Psoas muscle (tissue), 8 donors: ENCODE results near the gene COLQ. TPM values are rescaled to one million over a fixed set of nuclear protein-coding genes. Genes with fewer than 3 reads are reported as not detected.

Experiments
- ATAC-seq, 4 donors: fragments of 200-7000 bp; cut with Tn5 transposase; one replicate each; pipeline ENCODE4 v1.9.1; 2020; ENCODE audit warnings: moderate library complexity in 3 of 4, mild to moderate bottlenecking in 2 of 4
- DNase-seq, 2 donors: peaks; one replicate each; pipeline ENCODE4 v3.0.0-alpha.2; 2020
- H3K27ac ChIP-seq: fragments of 200-600 bp; one replicate; pipeline ENCODE4 v1.8.0; 2022
- H3K27me3 ChIP-seq, 3 donors: fragments of 200-600 bp in 1 of 3; one replicate each; pipeline versions ENCODE4 v1.6.1 to v1.8.0; 2013 to 2022; ENCODE audit warnings: low read length in 2 of 3, mild to moderate bottlenecking in 2 of 3, moderate library complexity in 1 of 3; ENCODE audit not compliant: insufficient read depth in 3 of 3
- H3K36me3 ChIP-seq, 2 donors: fragments of 200-600 bp in 1 of 2; one replicate each; pipeline versions ENCODE4 v1.6.1 to v1.8.0; 2013 to 2022; ENCODE audit warnings: low read depth in 1 of 2, mild to moderate bottlenecking in 1 of 2, moderate library complexity in 1 of 2; ENCODE audit not compliant: insufficient read depth in 1 of 2
- H3K4me1 ChIP-seq: fragments of 200-600 bp; one replicate; pipeline ENCODE4 v1.8.0; 2022
- H3K4me3 ChIP-seq: fragments of 200-600 bp; one replicate; pipeline ENCODE4 v1.8.0; 2022; ENCODE audit warnings: mild to moderate bottlenecking
- H3K9me3 ChIP-seq: fragments of 200-600 bp; one replicate; pipeline ENCODE4 v1.8.0; 2022
- WGBS, 3 donors: extraction: QIAGEN DNeasy Blood & Tissue Kit; methylation state at CpG; one replicate each; pipeline versions ENCODE4 v1.1.6 to v1.1.7; 2013; 5-methylcytosine and 5-hydroxymethylcytosine counted together
- intact Hi-C, 2 donors: fragments of 100-400 bp; cut with DNase I; formaldehyde crosslinking; loops; one replicate each; pipeline versions ENCODE4 v1.11.0 to v1.14.2; 2022
- polyA plus RNA-seq, 3 donors: library from polyadenylated mRNA; stranded (reverse); fragments of 200-250 nt; gene quantifications; one replicate each; pipeline ENCODE4 v1.2.3, GENCODE V29; 2013
- total RNA-seq, 4 donors: library from RNA; stranded (reverse); fragmentation: NEBNext Ultra II Directional in 2 of 4; extraction: Animal tissue kit (Norgen Biotek cat#: 25700) in 2 of 4; gene quantifications; one replicate each; pipeline versions ENCODE4 v1.2.1 to v1.2.4, GENCODE V29; 2021 to 2023
- TF ChIP-seq, protein P1 (sequence below): fragments of 200-600 bp; IDR thresholded peaks from one replicate; pipeline ENCODE4 v1.8.0; 2022; ENCODE audit warnings: antibody characterized with exemption
- donor health status: healthy with polysubstance abuse.
- donor health status: DM: no; HTN: no; CAD: no; lungs with moderate emphysema.
- donor health status: Bipolar disorder and iron deficiency.
- donor health status: healthy.
- donor health status: DM: yes; HTN: yes; CAD: no.
- donor health status: DM: no; HTN: no; CAD: no.
- donor health status: DM: no; HTN: no; CAD: no.
- donor health status: DM: yes; HTN: yes; CAD: no.

The COLQ gene
- total and polyA plus RNA-seq, 7 donors: 4.6 to 18.2 (median 10.0) TPM

DNA sequence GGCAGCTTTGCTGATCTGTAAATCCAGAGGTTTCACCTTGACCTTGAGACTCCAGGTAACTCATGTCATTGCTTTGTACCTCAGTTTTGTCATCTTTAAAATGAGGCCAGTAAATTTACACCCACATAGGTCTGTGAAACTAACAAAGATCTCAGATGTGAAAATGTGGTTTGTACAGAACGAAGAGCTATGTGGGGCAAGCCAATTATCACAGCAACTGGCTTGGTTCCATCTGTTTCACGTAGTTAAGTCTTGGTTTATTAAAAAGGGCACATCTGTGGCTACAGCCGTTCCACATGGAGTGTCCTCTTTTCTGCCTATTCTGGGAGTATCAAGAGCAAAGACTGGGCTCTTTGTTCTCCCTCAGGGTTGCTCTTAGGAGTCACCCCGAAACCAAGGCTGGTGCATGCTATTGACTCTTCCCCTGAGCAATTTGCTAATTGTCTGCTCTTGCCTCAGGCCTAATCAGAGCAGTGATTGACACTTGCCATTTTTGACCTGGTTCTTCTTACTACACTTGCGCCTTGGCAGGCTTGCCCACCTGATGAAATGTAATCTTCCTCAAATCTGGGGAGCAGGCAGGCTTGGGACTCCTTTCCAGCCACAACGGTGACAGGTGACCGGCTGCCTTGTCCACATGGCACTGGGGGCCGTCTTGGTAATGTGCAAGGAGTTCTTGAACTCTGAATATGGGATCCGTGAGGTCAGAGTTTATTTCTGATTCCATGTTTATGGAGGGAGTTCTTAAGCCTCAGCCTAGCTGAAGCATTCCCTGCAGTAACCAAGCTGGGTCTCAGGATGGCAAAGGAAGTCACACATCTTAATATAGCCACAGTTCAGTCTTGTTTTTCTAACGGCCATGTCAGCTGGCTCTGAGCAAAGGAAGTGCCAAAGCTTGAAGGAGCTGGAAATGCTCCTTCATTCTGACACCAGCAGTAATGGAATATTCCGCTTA is 54.0 kb downstream of the COLQ start:
- peak; percentile 37 to 86 for DNase-seq
- no peak overlapping the region for H3K4me3 ChIP-seq
- H3K4me1 ChIP-seq: peaks cover 23% of the 10 kb centered on the region

DNA sequence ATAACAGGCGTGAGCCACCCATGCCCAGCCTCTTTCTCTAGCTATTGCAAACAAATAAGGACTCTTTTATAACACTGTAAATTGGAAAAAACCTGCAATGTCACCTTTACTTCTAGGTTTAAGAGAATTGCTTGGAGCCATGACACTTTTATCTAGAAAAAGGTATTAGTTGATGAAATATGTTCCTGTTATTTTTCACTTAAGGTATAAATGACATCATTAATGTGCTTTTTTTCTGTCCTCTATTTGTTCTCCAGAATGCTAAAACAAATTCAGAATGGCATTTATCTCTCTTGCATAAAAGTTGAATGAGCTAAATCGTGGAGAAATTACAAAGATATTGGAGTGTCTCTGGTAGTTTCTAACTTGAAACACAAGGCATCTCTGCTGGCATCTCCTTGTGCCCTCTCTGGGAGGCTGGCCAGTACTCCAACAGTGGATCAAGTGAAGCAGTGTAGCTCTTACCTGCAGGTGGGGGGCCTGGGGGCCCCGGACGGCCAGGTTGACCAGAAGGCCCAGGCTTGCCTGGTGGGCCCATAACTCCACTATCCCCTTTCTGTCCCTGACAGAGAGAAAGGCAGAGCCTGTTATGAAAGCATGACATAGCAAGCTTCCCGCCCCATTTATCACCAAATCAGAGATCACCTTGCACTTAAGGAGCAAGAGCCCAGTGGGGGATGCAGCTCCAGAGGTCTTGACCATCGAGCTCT is 55.5 kb downstream of the COLQ start:
- 63 to 94% (median 91%) methylated on average over 6 of the region's 6 CpGs for WGBS, 3 donors
- peak overlapping the region; percentile 89 for H3K27ac ChIP-seq
- ATAC-seq (no peak), DNase-seq (no peak)
- intact Hi-C loops: loop anchor here (5.0 to 10.0 kb wide), 2 partner anchors 46 to 89 kb away; no protein-coding TSS in a partner anchor
- peaks cover 23% of the 10 kb centered on the region for H3K4me1 ChIP-seq
- H3K27me3 ChIP-seq: no peaks in the 10 kb centered on the region
- no peaks in the 10 kb centered on the region for H3K9me3 ChIP-seq
- TF ChIP-seq, protein P1, sequence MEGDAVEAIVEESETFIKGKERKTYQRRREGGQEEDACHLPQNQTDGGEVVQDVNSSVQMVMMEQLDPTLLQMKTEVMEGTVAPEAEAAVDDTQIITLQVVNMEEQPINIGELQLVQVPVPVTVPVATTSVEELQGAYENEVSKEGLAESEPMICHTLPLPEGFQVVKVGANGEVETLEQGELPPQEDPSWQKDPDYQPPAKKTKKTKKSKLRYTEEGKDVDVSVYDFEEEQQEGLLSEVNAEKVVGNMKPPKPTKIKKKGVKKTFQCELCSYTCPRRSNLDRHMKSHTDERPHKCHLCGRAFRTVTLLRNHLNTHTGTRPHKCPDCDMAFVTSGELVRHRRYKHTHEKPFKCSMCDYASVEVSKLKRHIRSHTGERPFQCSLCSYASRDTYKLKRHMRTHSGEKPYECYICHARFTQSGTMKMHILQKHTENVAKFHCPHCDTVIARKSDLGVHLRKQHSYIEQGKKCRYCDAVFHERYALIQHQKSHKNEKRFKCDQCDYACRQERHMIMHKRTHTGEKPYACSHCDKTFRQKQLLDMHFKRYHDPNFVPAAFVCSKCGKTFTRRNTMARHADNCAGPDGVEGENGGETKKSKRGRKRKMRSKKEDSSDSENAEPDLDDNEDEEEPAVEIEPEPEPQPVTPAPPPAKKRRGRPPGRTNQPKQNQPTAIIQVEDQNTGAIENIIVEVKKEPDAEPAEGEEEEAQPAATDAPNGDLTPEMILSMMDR: no peak
- H3K4me3 ChIP-seq: no peak overlapping the region
- peaks cover 2 to 20% of the 10 kb centered on the region in 2 donors for H3K36me3 ChIP-seq

More for the DNA sequence above, 54.0 kb downstream of the COLQ start:
- WGBS, 3 donors: 31 to 57% (median 35%) methylated on average over 11 of the region's 11 CpGs
- ATAC-seq: peak; percentile 88 to 96 (median 95)
- TF ChIP-seq, protein P1: no peak
- Histone ChIP-seq H3K9me3 (no peaks in the 10 kb centered on the region), H3K27ac (peak overlapping the region; percentile 89), H3K36me3 (peaks cover 2 to 20% of the 10 kb centered on the region in 2 donors), H3K27me3 (no peaks in the 10 kb centered on the region)
- intact Hi-C loops: loop anchor here (2.0 to 10.0 kb wide), 3 partner anchors 27 to 87 kb away; no protein-coding TSS in a partner anchor

DNA sequence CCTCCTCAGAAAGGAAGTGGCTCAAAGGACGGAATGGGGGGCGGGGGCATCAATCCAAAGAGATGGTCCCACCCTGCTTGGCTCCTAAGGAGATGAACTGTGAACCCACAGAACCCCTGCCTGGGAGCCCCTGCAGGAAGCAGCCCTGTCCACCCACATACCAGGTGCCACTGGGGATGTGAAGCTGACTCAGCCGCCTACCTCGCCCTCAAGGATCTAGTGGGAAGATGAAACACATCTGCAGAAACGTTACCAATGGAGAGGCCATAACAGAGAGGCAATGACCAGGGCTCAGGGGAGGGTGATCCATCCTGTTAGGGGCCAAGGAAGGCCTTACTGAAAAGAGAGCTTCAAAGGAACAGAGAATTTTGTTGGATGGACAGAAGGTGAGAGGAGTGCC is 59.1 kb downstream of the COLQ start:
- peaks cover 2 to 40% of the 10 kb centered on the region in 2 donors for H3K36me3 ChIP-seq
- H3K9me3 ChIP-seq: no peaks in the 10 kb centered on the region
- H3K4me1 ChIP-seq: peaks cover 13% of the 10 kb centered on the region
- no peak overlapping the region for H3K4me3 ChIP-seq
- no peak overlapping the region for H3K27ac ChIP-seq
- intact Hi-C loops: loop anchor here (10.0 kb wide), 1 partner anchor 92 kb away; no protein-coding TSS in a partner anchor
- ATAC-seq: no peak
- whole genome bisulfite sequencing, 3 donors: 89 to 90% (median 90%) methylated on average over 5 of the region's 5 CpGs
- TF ChIP-seq, protein P1: no peak
- DNase-seq: no peak
- no peaks in the 10 kb centered on the region for H3K27me3 ChIP-seq

DNA sequence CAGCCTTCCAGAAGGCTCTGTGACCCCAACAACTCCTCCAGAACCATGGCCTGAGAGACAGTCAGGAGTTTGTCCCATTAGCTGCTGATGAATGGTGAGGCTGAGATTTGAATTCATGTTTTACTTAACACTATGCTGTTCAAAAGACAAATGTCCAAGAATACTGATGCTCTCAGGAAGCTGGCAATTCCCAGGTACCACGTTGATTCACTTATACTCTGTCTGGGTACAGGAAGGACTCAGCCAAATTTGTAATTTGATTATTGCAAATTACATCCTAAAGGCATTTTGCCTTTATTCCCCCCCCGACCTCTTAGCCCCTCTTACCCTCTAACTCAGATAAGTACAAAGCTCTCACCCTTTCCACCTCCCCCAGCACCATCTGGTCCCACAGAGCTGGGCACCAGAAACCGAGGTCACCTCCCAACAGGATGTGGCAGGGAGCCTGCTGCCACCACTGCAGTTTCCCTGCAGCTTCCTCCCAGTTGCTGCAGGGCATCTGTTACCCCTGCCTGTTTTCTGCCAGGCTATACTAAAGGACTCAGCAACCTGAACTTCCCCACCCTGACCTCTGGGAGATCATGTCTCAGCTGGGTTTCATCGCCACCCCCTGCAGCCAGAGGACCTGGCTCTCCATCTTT is 60.5 kb downstream of the COLQ start:
- intact Hi-C loops: loop anchor here (10.0 kb wide), 1 partner anchor 94 kb away; no protein-coding TSS in a partner anchor

More for the DNA sequence above, 60.5 kb downstream of the COLQ start:
- peaks cover 2 to 50% of the 10 kb centered on the region in 2 donors for H3K36me3 ChIP-seq
- DNase-seq (no peak), ATAC-seq (peak in 1 of 4 donors; percentile 17)
- no peaks in the 10 kb centered on the region for H3K27me3 ChIP-seq
- TF ChIP-seq, protein P1: no peak
- H3K4me3 ChIP-seq: no peak overlapping the region
- H3K9me3 ChIP-seq: no peaks in the 10 kb centered on the region
- WGBS, 3 donors: 32 to 49% (median 35%) methylated on average over 4 of the region's 4 CpGs
- H3K4me1 ChIP-seq: no peaks in the 10 kb centered on the region
- no peak overlapping the region for H3K27ac ChIP-seq
